GM18951 (cell line): ENCODE data around the gene CCPG1.

Experiments
- POLR2A ChIP-seq: IDR thresholded peaks from 4 replicates; pipeline ENCODE4 v1.6.1; 2011; ENCODE audit warnings: mild to moderate bottlenecking; ENCODE audit not compliant: insufficient read length, insufficient read depth; ENCODE audit errors: extremely low read depth
- in situ Hi-C: fragments of 300-500 bp; cut with MboI; formaldehyde crosslinking; loops from one replicate; pipeline ENCODE4 v1.12.0; 2022; ENCODE audit warnings: low sequenced_read_pairs, mixed read lengths, inconsistent platforms; ENCODE audit not compliant: unreplicated experiment

The CCPG1 gene

DNA sequence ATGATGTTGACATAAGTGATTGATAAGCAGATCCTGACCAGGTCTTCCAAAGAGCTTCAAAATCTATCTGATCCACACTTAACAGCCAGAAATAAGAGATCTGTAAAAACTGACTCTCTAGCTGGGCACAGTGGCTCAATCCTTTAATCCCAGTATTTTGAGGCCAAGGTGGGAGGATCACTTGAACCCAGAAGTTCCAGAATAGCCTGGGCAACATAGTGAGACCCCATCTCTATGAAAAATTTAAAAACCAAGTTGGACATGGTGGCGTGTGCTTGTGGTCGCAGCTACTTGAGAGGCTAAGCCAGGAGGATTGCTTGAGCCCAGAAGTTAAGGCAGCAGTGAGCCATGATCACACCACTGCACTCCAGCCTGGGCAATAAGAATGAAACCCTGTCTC is 45.5 kb downstream of the CCPG1 start:
- no peak for TF ChIP-seq POLR2A
- in situ Hi-C loops, result no loop called here

DNA sequence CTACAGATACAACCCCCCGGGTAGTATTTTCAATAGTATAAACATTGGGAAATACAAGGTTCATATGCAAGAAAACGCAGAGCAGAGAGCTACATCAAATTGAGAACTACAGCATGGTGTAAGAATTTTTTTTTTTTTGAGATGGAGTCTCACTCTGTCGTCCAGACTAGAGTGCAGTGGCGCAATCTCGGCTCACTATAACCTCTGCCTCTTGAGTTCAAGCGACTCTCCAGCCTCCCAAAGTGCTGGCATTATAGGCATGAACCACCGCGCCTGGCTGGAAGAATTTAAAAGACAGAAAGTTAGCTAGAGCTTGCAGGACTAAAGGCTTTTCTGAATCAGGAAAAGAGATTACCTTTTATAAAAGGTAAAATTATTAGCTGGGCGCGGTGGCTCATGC is 47.1 kb downstream of the CCPG1 start:
- in situ Hi-C loops, result no loop called here
- TF ChIP-seq POLR2A, result no peak

DNA sequence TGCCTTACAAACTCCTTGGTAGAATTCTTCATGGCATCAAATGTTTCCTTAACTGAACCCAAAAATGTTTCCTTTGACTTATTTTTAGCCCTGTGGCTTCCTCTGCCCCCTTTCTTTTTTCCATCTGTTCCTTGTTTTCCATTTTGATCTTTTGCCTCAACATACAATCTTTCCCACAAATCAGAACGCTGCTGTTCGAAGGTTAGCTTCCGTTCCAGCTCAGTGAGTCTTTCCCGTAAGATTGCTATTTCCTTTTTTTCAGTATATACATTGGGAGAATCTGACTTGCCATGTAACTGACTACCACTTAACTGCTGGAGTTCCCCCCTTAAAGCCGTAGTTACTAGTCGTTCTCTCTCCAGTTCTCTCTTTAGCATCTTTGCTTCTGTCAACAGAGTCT is 47.9 kb downstream of the CCPG1 start:
- in situ Hi-C loops, result no loop called here
- TF ChIP-seq POLR2A, result no peak

DNA sequence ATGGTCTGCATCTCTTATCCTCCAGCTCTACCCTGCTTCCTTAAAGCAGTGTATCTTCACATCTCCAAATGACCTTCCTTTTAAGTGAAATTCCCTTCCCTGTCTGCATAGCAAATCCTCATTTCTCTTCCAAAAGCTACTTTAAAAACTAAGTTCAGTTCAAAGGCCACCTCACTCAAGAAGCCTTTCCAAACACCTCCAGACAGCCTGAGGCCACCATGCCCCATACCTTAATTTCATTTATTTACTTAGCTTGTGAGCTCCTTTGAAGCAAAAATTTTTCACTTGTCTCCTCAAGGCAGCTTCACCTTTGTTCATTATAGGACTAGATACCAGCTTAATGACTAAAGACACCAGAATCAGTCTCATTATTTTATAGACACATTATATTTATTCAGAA is 49.7 kb downstream of the CCPG1 start:
- no peak for TF ChIP-seq POLR2A
- in situ Hi-C loops, result no loop called here

DNA sequence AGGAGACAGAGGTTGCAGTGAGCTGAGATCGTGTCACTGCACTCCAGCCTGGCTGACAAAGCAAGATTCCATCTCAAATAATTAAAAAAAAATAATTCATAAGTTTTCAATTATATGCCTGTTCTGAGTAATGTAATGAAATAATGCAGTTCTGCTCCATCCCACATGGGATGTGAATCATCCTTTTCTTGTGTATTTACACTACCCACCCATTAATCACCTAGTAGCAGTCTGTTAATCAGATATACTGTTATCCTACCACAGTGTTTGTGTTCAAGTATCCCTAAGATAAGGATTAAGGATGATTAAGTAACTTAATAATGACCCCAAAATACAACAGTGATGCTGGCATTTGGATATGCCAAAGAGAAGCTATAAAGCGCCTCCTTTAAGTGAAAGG is 50.4 kb downstream of the CCPG1 start:
- in situ Hi-C loops, result no loop called here
- TF ChIP-seq POLR2A, result no peak

DNA sequence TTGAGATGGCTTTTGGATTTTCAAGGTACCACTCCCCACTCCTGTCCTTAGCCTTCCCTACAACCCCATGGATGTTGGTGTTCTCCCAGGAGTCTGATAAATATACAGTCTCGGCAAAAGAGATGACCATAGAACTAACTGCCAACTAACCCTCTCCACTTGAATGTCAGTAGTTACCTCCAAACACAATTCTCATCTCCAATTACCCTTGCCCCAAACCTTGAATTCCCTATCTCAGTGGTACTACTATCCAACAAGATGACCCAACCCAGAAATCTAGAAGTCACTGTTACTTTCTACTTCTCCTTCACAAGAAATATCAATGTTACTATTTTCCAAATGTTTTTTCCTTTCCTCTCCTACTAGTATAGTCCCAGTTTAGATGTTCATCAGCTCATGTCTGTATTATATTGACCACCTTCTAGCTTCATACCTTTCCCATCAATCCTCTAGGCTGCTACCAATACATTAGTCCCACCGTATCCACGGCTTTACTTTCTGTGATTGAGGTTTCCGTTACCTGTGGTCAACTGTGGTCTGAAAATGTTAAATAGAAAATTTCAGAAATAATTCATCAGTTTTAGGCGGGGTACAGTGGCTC is 51.1 kb downstream of the CCPG1 start:
- in situ Hi-C loops, result no loop called here
- TF ChIP-seq POLR2A, result no peak

DNA sequence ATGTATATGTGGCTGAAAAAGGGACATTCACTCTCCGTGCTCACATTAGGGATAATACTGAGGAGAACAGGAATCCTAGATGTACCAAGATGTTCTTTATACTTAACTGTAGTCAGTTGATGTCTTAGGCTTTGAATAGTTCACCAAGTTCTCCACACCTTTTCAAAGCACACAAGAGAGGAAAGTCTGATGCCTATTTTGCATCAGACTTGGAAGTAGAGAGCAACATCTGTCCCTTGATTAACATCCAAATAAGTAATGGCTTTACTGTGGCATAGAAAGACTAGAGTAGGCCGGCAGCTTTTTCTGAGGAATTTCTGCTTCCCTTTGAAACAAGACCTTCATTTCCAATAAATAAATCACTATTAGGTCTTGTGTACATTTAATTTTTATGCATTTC is 55.1 kb downstream of the CCPG1 start:
- in situ Hi-C loops, result no loop called here
- TF ChIP-seq POLR2A, result no peak

DNA sequence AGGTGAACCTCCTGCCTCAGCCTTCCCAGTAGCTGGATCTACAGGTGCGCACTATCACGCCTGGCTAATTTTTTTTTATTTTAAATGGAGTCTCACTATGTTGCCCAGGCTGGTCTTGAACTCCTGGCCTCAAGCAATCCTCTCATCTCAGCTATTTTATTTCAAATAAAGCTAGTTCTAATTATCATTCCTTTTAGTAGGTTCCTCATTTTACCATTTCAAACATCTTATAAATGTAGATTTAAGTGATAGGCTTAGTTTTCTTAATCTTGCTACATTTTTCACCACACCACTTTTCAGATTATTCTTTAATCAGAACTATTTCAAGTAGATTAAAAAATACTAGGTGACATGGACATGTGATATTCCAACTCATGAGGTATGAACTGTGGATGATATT is 58.9 kb downstream of the CCPG1 start:
- in situ Hi-C loops, result no loop called here
- TF ChIP-seq POLR2A, result no peak

DNA sequence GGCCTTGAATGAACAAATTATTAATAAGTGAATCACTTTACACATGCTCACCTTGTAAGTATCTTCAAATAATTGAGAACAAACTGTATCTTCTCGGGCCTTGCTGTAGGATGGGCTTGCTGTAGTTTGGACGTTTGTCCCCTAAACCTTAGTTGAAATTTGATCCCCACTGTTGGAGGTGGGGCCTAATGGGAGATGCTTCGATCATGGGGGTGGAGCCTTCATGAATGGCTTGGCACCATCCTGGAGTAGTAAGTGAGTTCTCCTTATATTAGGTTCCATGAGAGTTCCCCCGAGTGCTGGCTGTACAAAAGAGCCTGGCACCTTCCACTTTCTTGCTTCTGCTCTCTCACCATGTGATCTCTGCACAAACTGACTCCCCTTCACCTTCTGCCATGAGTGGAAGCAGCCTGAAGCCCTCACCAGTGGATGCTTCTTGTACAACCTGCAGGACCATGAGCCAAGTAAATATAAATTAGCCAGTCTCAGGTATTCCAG is 59.8 kb downstream of the CCPG1 start:
- in situ Hi-C loops, result no loop called here
- no peak for TF ChIP-seq POLR2A

DNA sequence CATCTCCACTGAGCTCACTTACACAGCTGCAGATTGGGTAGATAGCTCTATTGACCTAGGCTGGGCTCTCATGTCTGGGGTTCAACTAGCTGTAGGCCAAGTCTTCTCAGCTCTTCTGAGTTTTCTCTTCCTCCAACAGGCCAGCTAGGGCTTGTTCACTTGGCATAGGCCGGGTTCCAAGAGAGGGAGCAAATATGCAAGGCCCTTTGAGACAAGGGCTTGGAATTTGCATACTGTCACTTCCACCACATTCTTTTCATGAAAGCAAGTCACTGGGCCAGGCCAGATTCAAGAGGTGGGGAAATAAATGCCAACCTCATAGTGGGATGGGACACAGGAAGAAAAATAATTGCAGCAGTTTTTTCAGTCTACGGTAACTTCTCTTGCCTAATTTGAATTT is 64.0 kb downstream of the CCPG1 start:
- TF ChIP-seq POLR2A, result no peak
- in situ Hi-C loops, result no loop called here

DNA sequence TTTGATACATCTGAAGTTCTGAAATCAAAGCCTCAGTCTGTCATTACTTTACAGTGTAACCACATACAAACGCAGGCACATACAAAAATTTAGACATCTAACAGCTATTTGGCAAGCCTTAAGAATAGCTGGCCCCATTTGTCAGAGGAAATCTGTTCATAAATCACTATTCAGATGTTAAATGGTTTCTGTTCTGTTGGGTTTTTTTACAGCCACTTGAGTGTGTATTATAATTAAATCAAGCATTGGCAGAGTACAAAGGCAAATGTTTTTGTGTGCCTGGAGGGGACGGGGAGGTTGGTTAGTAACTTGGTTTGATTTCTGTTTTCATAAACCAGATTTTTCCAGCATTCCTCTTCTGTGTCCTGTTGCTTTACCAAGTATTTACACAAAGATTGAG is 65.0 kb downstream of the CCPG1 start:
- no peak for TF ChIP-seq POLR2A
- in situ Hi-C loops, result no loop called here

DNA sequence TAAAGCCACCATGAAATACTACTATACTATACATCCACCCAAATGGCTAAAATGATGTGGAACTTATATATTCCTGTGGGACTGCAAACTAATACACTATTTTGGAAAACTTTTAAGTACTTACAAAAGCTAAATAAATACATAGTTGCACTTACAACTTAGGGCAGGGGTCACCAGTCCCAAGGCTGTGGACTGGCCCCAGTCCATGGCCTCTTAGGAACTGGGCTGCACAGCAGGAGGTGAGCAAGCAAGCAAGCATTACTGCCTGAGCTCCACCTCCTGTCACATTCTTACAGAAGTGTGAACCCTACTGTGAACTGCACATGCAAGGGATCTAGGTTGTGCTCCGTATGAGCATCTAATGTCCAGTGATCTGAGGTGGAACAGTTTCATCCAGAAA is 71.0 kb downstream of the CCPG1 start:
- in situ Hi-C loops, result no loop called here
- TF ChIP-seq POLR2A, result no peak

DNA sequence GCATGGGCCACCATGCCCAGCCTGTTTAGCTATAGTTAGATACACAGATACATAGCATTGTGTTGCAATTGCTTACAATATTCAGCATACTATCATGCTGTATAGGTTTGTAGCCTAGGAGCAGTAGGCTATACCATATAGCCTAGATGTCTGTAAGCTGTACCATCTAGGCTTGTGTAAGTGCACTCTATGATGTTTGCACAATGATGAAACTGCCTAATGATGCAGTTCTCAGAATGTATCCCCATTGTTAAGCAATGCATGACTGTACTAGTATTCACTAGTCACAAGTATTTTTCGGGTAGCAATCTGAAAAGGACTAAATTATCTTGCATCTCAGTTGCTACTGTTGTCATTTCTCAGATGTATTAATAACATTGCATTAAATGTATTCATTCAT is 73.2 kb downstream of the CCPG1 start:
- in situ Hi-C loops, result no loop called here
- TF ChIP-seq POLR2A, result no peak

DNA sequence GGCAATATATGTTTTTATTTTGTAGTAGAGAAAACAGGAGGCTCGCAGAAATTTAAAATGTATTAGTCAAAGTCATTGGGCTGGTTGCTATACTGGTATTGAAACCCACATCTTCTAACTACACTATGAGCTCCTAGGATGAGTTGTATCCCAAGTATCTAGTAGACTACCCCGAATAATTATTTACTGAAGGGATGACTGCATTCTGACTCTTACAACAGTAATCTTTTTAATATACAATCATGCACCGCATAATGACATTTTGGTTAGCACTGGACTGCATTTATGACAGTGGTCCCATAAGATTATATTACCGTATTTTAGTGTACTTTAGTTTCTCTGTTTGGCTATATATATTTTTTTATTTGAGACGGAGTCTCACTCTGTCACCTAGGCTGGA is 73.8 kb downstream of the CCPG1 start:
- TF ChIP-seq POLR2A, result no peak
- in situ Hi-C loops, result no loop called here

DNA sequence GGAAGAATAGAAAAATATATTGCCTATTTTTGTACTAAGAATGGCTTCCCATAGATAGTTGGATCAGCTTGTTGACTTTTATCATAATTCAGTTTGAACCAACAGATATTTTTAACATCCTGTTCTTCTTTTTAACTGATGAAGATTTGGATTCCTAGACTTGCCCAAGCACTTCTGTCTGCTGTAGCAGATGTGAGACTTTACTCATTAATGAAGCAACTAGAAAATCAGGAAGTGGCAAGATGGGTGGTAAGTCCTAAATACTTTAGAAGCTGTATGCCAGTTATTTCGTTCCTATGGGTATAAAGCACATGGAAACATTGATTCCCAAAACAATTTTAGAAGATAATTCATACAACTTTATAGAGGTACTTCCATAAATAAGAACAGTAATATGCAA is 80.8 kb downstream of the CCPG1 start:
- TF ChIP-seq POLR2A, result no peak
- in situ Hi-C loops, result no loop called here
